DMS 273 (cell line): Measurements from ENCODE around the gene KRT13.
A peak's percentile ranks its signal among the peaks of the same experiment; 100 is the strongest.

Experiments
- DNase-seq: peaks from one replicate; lab custom pipeline; 2025; ENCODE audit not compliant: unreplicated experiment; lab: John Stamatoyannopoulos, UW

Gene KRT13

DNA sequence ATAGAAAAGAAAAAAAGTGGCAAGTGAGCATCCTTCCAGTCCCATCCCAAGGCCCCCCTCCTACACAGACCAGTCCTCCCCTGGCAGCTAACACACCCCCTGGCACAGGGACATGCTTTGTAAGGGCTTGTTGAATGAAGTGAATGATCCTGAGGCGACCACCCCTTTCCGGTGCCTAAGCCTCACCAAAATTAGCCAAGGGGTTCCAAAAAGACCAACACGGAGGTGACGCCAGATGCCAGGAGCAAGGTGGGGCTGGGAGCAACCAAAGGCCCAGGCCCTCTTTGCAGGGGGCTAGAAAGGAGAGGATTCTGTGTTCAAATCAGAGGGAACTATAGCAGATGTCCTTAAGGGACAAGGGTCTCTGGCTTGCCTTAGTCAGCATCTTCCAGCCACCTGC, 30.0 kb downstream of the KRT13 start:
- no peak for DNase-seq

DNA sequence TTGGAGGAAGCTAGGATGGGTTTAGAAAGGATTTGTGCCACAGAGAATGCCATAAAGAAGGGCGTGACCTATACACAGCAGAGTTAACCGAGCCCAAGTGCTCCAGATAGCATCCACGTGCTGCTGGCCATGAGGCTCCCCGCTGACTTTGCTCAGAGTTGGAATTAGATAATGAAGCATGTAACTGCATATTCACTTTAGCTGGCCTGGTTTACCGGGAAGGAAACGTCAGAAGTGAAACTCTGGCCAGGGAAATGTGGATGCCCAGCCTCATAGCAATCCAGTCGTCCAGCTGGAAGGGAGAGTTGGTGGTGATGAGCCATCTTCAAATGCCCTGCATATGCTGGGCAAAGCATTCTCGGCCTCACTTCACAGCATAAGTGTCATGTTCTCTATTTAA, 30.5 kb downstream of the KRT13 start:
- DNase-seq = no peak

DNA sequence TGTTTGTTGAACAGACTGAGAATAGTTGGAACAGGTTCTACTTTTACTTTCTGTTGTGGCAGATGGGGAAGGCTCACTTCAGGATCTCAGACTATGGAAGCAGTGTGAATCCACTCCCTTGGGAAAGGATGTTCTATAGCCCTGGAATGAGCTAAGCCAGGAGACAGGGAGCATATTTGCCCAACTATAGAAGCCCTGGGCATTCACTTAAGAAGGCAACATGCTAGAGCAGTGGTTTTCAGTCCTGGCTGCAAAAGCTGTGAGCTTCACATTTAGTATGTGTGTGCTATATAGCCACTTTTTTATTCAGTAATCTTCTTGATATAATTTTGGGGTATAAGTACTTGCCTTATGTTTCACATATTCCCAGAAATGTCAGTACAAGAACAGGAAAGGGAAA, 37.1 kb downstream of the KRT13 start:
- no peak for DNase-seq

DNA sequence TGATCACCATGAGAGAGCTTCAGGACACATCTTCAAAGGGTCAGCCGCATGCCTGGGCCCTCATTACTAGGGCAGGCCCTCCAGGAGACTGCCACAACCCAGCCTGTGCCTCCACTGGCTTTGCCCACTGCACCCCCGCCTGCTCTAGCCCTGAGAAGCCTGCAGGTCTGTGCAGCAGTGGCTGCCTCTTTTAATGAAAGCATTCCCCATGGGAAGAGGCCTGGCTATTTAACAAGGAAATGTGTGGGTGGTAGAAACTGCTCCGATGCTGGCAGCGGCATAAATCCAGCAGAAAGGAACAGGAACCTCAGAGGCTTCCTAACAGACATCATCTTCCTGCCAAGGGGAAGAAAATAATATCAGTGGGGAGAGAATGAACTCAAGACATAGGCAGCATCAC, 37.9 kb downstream of the KRT13 start:
- DNase-seq = no peak

DNA sequence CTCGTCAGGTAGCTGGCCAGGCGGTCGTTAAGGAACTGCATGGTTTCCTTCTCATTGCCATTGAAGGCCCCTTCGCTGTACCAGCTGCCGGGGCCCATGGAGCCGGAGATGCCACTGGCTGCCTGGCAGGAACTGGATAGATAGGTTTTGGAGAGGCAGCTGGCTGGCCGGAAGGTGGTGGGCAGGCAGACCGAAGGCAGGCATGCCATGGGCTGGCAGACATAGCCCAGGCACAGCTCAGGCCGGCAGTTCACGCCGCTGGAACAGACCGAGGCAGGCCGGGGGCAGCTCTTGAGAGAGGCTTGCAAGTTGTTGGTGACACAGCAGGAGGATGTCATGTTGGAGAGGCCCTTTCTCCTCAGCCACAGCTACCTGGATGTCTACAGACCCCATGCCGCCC, 38.4 kb downstream of the KRT13 start, which contains the start of gene KRT32:
Gene KRT32, minus strand, starts transcription at position 399 of the 400 bp plus-strand sequence. Its CDS starts 61 bp downstream, at position 338.
- DNase-seq = no peak

DNA sequence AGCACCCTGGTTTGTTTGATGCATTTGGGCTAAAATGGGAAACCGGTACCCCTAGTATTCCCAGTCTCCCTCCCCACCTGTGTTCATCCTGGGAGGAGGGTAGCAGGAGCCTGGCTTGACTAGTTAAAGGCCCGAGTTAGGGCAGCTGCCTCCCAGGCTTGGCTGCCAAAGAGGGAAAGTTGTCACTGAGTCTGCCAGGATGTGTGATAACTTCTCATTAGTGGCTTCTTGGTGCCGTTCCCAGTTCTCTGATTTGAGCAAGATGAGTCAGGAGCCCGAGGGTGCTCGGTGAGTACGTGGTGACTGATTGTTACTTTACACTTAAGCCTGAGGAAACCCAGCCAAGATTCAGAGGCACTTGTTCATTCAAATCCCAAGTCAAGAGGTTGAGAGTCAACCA, 40.7 kb downstream of the KRT13 start:
- DNase-seq = peak; percentile 67

DNA sequence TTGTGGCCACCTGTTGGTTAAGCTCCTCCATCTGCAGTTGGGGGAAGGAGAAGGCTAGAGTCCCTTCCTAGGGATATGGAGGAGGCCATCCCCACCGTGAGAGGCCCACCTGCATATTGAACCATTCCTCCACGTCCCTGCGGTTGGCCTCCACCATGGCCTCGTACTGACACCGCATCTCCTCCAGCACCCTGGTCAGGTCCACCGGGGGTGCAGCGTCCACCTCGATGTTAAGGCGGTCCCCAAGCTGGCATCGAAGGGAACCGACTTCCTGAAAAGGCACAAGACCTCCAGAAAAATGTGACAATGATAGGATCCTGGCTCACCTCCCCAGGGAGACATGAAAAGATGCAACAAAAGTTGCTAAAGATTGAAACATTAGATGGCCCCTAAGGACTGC, 41.2 kb downstream of the KRT13 start:
- no peak for DNase-seq

DNA sequence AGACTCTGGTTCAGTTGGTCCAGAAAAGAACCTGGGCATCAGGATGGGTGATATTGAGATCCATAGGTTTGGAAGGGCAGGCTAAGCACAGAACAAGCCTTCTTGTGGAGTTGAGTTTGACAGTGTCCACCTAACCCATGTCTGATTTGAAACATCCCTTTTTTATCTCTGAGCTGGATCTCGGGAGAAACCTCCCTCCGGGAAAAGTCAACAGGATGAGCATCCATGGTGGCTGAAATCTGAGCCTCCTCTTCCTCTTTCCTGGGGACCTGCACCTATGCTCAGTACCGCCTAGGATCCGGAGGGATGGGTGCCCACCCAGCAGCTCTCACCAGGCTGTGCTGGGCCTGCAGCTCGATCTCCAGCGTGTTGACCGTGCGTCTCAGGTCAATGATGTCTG, 41.7 kb downstream of the KRT13 start:
- no peak for DNase-seq

DNA sequence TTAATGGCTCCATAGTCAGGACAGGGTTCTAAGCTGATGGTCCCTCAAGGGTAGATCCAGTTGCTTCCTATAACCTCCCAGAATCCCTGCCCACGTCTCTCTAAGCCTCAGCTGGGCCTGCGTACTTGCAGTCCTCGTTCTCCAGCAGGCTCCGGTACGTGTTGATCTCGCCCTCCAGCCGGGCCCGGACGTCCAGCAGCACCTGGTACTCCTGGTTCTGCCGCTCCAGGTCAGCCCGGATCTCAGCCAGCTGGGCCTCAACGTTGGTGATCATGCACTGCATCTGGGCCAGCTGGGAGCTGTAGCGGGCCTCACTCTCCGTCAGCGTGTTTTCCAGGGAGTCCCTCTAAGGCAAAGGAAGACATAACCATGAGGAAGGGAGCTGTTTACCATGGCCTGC, 42.7 kb downstream of the KRT13 start:
- DNase-seq = no peak

DNA sequence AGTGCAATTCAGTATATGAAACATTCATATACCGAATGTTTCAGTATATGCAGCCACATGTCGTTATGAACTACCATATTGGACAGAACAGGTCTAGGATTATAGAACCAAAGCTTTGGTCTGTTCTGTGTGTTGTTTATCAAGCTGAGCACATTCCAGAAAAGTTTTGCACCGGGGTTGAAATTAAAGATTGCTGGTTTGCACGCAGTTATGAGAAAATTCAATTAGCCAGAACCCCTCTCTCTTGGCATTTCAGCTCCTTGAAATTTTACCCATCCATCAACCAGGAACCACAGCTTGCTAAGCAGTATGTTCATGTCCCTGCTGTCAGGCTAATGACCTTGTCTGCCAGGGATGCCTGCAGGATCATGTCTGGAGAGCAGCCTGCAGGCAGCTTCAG, 47.7 kb downstream of the KRT13 start:
- no peak for DNase-seq

DNA sequence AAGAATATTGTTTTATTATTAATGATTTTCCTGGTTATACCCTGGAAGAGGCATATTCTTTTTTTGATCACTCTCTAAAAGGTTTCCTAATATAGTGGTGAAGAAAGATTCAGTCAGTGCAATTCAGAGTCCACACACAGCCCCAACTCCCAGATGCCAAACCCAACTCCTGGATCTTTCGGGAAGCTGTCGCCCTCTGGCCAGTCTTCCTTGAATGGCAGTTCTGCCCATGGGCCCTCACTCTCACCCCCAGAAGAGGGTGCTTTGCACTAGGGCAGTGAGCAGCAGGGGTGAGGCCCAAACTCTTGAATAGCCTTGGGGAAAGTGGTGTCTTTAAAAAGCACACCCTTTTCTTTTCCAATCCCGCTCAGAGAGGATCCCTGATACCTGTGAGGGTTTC, 49.2 kb downstream of the KRT13 start:
- DNase-seq = peak; percentile 28

DNA sequence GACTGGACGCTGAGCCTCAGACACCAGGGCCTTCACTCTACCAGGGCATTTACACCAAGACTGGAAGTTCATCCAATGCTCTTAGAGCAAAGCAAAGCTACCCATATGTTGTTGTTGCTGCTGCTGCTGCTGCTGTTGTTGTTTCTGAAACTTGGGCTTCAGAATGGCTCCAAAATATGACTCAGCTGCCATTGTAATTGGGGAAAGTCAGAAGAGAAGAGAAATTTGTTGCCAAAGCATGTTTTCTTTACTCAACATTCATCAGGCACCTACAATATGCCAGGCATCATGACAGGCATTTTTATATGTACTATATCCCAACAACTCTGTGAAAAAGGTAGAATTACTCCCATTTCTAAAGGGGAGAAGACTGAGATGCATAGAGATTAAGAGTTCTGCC, 50.2 kb downstream of the KRT13 start:
- no peak for DNase-seq

DNA sequence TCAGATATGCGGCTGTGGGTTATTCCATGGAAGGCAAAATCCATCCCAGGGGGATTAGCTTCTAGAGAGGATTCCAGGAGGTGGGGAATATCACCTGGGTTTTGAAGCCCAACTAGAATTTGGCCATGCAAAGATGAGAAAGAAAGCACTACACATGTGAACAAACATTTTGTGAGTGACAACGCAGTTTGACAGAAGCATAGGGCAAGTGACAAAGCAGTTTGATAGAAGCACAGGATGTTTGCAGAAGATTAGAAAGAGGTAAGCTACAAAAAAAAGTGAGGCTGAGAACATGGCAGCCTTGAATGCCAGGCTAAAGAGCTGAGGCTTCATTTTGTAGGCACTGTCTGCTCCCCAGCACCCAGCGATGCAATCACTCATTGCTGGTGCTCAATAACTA, 52.3 kb downstream of the KRT13 start:
- no peak for DNase-seq

DNA sequence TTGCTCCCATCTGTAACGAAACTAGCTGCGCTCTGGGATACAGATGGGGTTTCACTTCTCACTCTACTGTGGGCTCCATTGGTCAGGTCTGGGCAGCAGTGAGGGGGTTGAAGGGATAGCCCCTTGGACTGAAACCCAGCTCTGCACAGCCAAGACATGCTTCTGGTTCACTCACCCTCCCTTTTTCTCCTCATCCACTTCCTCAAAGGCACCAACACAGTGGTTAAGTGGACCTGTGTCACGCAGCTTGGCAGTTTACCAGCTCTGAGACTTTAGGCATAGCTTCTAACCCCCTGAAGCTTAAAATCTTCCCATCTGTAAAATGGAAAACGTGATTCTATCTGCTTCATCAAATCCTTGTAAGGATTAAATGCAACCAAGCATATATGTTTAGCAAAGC, 53.1 kb downstream of the KRT13 start:
- DNase-seq = no peak

DNA sequence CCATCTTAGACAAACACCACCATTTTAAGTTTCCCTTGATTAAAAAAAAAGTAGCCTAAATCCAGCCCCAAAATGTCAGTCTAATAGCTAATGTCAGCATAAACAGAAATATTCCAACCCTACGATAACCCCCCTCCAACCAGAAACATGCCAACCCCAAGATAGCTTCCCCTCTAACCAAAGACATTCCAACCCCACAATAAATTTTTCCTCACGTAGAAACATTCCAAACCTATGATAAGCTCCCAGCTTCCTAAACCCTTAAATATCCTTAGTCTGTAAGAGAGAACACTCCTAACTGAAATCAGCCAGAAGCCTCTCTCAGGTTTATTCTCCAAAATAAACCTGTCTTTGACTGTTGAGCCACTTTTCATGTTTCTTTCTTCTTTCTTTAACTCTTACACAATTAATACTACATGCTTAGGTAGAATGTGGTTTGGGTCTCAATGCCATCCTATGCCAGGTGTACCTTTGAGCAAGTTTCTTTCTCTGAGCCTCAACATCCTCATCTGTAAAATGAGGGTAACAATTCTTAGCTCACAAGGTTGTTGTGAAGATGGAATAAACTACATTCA, 54.2 kb downstream of the KRT13 start:
- DNase-seq = no peak
